Activated naive CD4-positive, alpha-beta T cell treated with Interleukin-2 at 50 U/mL for 16 hours (primary cell): ENCODE data around the gene UCHL5.
"Not testable (repeated sequence)": the region's sequence is repeated elsewhere in the genome, so short reads cannot be mapped to it uniquely, and the experiment has no call there.

ENCODE experiments used
- DNase-seq: peaks from one replicate; pipeline ENCODE4 v3.0.0-alpha.2; 2020

The UCHL5 gene

GRCh38 chr1:193005785-193006184 is 53.4 kb downstream of the UCHL5 start:
- DNase-seq, result no peak

- DNase-seq, result no peak
Observed at GRCh38 chr1:192998536-192998935, 60.6 kb downstream of the UCHL5 start.

DNA sequence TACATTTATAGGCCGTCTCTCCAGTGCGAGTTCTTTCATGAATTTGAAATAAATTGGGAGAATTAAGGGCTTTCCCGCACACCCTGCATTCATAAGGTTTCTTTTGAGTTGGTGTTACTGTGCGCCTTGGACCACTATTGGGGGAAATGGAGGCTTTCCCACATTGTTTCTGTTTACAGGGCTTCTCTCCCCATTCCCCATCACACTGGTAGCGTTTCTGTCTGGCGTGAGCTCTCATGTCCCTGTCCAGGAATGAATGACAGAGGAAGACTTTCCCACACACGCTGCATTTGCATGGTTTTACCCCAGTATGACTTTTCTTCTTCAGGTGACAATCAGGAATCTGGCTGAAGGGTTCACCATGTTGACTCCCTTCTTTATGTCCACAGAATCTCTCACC is 65.0 kb downstream of the UCHL5 start:
- no peak for DNase-seq

- no peak for DNase-seq
Observed at GRCh38 chr1:192993426-192994085, 65.6 kb downstream of the UCHL5 start.

GRCh38 chr1:192986748-192987334 is 72.3 kb downstream of the UCHL5 start:
- DNase-seq, result not testable (repeated sequence)

DNA sequence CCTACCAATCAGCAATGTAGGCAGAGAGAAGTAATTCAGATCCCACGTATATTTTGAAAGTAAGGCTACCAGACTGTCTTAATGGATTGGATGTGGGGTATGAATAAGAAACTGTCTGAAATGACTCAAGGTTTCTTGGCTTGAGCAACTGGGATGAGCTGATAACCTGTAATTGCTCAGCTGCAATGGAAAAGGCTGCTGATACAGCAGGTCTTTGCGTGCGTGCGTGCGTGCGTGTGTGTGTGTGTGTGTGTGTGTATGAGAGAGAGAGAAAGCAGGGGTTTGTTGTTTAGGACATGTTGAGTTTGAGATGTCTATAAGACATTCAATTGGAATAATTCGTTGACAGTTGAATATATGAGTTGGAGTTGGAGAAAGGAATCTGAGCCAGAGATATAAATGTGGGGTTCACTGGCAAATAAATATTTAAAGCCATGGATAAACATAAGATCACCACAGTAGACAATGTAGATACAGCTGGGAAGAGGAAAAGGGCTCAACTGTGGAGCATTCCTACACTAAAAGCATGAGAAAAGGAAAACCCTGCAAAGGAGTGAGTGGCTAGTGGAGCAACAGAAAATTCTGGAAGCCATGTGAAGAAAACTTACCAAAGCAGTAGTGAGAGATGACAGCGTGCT is 72.9 kb downstream of the UCHL5 start:
- DNase-seq, result peak; percentile 59

DNA sequence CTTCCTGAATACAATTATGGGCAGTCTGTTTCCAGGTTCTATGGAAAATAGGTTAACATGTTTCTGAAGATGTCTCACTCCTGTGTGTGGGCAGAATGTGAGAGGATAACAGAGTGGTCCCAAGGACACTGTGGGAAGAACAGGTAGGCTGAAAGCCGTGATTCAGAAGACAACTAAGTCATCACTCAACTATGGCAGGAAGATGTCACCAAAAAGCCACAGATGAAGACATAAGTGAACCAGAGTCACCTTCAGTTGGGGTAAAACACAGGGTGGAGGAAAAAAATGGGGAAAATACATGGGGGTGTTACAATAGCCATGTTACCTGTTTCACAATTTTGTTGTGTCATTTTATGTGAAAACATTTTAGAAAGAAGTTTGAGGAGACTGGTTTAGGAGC is 75.1 kb downstream of the UCHL5 start:
- no peak for DNase-seq

DNA sequence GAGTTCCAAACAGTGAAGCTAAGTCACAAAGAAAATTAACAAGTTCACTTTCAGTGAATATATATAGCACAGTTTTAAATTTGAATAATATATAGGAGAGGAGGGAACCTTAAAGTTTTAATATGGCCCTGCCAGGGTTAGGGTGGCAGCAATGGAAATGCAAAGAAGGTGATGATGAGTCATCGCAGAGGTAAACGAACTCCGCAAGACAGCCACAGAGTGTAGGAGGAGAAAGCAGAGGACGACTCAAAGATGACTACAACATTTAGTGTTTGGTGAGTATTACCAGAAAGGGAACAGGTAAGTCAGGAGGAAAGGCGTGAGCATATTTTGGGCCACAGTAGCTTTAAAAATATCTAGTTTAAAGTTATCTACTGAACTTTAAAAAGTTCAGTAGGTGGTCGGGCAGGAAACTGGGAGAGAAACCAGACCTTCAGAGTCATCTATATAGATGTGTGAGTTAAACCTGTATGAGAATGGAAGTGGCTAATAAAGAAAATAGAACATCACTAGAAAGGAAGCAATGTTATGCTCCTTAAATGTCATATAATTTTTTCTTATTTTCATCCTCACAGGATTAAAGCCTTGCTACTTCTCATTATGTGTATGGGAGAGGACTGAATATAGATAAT is 75.7 kb downstream of the UCHL5 start:
- peak; percentile 38 for DNase-seq

DNA sequence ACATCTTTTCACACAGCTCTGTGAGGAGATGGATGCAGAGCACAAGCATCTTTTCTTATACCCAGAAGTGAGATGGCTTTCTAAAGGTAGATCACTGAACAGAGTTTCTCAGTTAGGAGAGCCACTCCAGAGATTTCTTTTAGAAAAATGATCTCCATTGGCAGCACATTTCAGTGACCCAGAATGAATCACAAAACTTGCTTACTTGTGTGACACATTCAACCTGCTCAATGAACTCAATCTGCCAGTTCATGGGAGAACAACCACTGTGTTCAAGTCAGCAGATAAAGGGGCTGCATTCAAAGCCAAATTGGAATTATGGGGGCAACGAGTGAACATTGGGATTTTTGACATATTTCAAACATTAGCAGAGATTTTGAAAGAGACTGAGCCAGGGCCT is 78.3 kb downstream of the UCHL5 start:
- DNase-seq, result no peak

GRCh38 chr1:192980334-192980733 is 78.8 kb downstream of the UCHL5 start:
- not testable (repeated sequence) for DNase-seq

DNA sequence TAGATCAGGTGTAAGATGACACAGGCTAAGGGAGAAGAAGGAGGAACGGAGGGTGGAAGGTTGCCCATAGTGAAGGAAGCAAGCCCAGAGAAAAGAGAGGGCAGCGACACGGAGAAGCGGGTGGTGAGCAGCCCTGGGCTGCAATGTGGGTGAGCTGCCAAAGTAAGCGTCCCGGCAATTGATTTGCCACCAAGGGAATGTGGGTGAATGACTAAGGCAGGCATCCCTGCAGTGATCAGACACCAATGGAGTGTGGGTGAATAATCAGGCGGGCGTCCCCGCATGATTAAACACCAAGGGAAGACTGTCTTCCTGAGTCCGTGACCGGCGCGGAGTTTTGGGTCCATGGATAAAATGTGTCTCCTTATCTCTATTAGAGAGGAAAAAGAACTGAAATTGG is 79.6 kb downstream of the UCHL5 start:
- no peak for DNase-seq

- DNase-seq, result no peak
Observed at GRCh38 chr1:192978195-192978710, 80.9 kb downstream of the UCHL5 start.

GRCh38 chr1:192977089-192977706 is 82.0 kb downstream of the UCHL5 start:
- no peak for DNase-seq

GRCh38 chr1:192976576-192976975 is 82.6 kb downstream of the UCHL5 start:
- DNase-seq, result no peak

DNA sequence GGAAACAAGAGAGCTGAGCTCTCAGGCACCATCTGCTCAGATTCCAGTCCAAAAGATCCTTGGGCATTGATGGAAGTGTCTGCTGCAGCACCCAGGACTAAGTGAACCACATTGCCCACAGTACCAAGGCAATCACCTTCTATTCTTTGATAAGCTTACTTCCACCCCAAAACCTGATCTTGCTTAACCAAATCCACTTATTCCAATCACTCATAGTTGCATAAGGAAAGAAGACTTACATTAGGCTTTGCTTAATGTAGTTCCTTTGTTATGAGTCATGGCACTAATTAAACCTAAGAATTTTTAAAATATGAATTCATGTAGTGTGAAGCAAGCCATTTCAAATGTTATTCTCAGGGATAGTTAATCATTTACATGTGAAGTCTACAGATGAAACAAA is 84.5 kb downstream of the UCHL5 start:
- DNase-seq, result no peak

DNA sequence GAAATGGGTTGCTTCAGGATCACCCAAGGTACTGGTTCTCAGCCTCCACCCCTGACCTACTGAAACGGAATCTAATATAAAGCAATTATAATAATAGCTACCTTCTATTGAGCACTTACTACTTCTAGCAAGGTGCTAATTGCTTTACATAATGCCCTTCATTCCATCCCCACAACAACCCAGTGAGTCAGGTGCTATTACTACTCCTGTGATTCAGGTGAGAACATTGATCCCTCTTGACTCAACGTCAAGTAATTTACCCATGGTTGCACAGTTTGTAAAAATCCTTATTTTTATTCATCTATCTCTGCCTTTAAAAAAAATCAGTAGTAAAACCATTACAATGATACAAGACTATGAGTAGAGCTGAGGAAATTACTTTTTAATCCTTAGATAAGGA is 85.2 kb downstream of the UCHL5 start:
- no peak for DNase-seq

GRCh38 chr1:192973202-192973601 is 86.0 kb downstream of the UCHL5 start:
- DNase-seq, result no peak

GRCh38 chr1:192969091-192969490 is 90.1 kb downstream of the UCHL5 start:
- DNase-seq, result no peak

- DNase-seq, result no peak
Observed at GRCh38 chr1:192968323-192968722, 90.8 kb downstream of the UCHL5 start.

- DNase-seq, result no peak
Observed at GRCh38 chr1:192967901-192968300, 91.3 kb downstream of the UCHL5 start.

DNA sequence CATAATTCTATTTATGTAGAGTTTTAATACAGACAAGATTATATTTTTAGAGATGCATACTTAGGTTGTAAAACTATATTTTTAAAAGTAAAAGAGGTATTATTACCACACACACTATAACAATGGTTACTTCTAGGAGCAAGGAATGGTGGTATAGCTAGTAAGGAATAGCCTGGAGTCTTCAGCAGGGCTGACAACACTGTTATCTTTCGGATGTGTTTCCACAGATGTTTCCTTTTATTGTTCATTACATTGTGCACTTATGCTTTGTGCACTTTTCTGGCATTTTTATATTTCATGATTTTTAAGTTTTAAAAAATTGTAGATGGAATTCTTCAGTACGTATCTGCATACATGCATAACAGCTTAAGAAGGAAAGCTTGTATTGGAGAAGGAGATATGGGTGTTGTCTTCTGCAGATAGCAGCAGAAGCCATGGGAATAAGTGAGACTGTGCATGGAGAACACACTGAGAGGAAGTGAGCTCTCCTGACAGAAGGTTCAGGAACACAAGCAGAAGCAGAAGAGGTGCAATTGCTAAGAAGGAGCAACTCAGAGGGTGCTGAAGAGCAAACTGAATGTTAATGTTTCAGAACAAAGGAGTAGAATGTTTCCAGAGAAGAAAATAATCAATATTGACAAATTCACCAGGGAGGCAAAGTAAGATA is 91.8 kb downstream of the UCHL5 start:
- no peak for DNase-seq

- DNase-seq, result no peak
Observed at GRCh38 chr1:192966073-192966472, 93.1 kb downstream of the UCHL5 start.

- DNase-seq, result no peak
Observed at GRCh38 chr1:192962901-192963300, 96.3 kb downstream of the UCHL5 start.
